HG02642 (cell line): Measurements from ENCODE around the gene LAMA2.
"Not testable (repeated sequence)": the region's sequence is repeated elsewhere in the genome, so short reads cannot be mapped to it uniquely, and the experiment has no call there.

ENCODE experiments used
- ATAC-seq: cut with Tn5 transposase; IDR thresholded peaks from one replicate; pipeline ENCODE4 v1.9.1; 2021; ENCODE audit warnings: mild to moderate bottlenecking; ENCODE audit not compliant: unreplicated experiment, poor library complexity

LAMA2 gene

DNA sequence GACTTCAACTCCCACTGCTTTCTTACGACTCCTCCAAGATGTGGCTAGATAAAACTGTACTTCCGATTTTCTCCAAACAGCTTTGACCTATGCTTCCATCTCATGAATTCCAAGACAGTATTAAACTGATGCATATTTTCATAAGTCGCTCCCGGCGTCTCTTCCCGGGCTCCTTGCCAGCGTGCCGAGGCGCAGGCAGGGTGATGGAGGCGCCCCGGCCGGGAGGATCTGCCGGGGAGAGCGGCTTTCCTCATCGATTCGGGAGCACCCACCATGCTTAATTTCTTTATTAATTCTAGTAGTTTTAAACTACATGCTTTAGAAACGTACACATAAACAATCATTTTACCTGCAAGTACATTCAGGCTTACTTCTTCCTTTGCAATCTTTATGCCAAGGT, 276.3 kb downstream of the LAMA2 start:
- not testable (repeated sequence) for ATAC-seq

DNA sequence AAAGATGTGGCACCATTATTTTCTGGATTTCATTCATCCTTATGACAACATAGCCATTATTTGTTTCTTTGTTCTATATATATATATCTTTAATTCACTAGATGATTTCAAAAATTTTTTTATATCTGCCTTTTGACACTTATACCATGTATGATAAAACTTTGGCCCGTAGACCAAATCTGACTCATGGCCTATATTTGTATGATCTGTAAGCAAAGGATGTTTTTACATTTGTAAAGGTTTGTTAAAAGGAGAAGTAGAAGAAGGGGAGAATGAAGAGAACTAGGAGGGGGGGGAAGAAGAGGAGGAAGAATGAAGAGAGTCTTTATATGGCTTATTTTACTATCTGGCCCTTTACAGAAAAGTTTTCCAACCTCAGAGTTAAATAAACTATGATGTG, 279.7 kb downstream of the LAMA2 start:
- no peak for ATAC-seq

DNA sequence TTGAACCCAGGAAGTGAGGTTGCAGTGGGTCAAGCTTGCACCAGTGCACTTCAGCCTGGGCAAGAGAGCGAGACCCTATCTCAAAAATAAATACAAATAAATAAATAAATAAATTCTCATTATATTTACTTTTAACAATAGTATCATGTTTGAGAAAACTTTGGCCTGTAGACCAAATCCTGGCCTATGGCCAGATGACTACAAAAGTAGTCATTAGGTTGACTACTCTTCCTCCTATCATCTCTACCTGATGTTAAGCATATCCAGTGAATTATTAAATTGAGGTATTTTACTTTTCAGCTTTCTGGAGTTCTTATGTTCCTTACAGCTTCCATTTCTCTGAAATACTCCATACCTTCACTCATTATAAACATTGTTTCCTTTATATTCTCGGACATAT, 280.6 kb downstream of the LAMA2 start:
- no peak for ATAC-seq

DNA sequence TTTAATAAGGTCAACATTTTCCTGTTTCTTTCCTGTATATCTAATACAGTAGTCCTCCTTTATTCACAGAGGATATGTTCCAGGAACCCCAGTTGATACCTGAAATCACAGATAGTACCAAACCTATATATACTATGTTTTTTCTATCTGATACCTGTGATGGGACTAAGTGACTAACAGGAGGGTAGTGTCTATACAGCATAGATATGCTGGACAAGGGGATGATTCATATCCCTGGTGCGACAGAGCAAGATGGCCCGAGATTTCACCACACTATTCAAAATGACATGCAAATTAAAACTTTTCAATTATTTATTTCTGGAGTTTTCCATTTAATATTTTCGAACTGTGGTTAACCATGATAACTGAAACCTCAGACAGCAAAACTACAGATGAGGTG, 281.1 kb downstream of the LAMA2 start:
- ATAC-seq = no peak

DNA sequence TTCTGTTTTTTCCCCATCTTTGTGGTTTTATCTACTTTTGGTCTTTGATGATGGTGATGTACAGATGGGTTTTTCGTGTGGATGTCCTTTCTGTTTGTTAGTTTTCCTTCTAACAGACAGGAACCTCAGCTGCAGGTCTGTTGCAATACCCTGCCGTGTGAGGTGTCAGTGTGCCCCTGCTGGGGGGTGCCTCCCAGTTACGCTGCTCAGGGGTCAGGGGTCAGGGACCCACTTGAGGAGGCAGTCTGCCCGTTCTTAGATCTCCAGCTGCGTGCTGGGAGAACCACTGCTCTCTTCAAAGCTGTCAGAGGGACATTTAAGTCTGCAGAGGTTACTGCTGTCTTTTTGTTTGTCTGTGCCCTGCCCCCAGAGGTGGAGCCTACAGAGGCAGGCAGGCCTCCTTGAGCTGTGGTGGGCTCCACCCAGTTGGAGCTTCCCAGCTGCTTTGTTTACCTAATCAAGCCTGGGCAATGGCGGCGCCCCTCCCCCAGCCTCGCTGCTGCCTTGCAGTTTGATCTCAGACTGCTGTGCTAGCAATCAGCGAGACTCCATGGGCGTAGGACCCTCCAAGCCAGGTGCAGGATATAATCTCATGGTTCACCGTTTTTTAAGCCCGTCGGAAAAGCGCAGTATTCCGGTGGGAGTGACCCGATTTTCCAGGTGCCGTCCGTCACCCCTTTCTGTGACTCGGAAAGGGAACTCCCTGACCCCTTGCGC, 289.5 kb downstream of the LAMA2 start:
- ATAC-seq = not testable (repeated sequence)

DNA sequence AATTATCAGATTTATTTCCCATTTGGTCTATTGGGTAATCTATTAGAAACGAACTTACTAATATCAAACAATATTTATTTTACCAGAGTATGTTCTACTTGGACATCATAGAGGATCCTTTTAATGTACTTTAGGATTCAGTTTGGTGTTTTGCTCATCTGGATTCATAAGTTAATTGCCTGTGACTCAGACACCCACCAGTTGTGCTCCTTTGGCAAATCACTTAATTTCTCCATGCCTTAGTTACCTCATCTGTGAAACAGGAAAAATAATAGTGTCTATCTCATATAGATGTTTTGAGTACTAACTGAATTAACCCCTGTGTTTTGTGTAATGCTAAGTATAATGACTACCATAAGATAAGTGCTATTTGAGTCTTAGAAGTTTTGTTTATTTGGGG, 292.1 kb downstream of the LAMA2 start:
- ATAC-seq = no peak

DNA sequence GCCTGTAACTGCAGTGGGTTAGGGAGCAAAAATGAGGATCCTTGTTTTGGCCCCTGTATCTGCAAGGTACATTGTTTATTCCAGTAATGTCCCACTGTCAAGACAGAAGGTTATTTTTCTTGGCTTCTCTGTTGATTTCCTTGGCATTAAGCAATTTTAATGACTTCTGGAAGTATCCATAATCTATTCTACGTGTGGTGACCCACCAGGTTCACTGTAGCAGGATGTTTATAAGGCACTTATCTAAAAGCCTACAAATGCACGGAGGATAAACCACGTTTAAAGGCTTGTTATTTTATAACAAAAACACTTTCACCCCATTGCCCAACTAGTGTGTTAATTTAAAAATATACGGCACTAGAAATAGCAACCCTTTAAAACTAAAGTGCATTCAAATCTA, 294.9 kb downstream of the LAMA2 start:
- ATAC-seq = no peak

DNA sequence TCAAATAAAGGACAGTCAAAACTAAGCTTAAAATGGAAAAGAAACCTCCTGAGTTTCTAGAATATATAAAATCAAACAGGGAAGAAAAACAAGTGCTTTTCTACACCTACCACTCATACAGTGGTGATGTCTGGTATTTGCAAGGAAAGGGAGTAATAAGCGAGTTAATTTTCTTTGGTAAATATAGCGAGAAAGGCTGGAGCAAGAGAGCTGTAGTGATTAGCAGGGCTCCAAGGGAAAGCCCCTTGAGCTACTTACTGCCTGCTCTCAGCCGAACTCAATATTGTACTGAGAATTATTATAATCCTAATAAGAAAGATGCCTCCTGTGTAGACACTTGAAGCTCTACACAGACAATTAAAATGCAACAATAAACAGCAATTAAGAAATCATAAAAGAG, 296.3 kb downstream of the LAMA2 start:
- ATAC-seq = no peak

DNA sequence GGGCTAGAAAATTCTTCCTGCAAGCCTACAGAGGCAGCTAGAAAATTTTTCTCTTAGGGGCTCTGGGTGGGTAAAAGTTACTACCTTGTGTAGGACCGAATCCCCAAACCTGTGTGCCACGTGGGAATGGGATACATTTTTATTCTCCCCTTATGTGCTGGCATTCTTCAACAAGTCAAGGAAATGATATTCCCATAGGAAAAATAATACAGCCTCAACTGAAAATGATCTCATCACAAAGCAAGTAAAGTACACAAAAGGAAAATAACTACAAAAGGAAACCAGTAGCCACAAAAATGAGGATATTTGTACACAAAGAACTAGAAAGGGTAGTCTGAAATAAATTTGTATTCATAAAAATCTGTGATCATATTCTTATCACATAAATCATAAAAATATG, 298.1 kb downstream of the LAMA2 start:
- no peak for ATAC-seq

DNA sequence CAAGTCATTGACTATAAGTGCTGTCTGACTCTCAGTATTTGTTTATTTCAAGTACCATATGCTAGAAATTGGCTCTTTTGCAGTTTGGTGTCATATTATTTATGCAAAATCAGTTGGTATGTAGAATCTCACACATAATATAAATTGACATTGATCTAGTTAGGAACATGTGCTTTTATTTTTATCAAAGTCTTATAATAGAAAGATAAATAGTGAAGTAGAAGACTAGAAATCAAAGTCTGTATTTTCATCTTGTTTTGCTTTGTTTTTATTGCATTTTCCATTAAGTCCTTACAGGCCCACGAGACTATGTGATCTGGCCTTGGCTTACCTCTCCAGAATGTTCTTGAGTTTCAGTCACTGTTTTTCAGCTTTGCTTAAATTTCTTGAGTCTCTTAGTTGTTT, 300.3 kb downstream of the LAMA2 start:
- ATAC-seq = no peak

DNA sequence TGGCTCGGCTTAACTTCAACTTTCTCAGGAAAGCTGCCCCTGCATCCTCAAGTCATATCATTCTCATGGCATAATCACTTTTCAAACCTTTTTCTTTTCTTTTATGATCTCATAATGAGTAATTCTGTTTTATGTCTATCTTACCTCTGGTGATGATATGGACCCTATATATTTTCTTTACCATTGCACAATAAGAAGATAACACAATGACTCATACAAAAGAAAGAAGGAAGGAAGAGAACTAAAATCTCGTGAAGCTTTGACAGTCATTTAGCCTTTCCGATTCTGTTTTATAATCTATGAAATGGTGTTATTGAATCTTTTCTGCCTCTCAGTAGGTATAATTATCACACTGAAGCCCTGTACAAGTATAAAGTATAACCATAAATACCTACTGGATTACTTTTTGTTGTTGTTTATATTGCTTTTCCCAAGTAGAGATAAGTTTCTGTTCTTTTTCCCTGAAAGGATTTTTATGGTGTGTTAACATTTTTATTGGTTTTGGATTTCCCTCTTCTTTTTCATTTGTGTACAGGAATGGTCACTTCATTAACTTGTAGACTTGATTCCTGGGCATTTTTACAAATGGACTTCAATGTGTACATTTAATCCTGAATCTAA, 300.9 kb downstream of the LAMA2 start:
- ATAC-seq = no peak

DNA sequence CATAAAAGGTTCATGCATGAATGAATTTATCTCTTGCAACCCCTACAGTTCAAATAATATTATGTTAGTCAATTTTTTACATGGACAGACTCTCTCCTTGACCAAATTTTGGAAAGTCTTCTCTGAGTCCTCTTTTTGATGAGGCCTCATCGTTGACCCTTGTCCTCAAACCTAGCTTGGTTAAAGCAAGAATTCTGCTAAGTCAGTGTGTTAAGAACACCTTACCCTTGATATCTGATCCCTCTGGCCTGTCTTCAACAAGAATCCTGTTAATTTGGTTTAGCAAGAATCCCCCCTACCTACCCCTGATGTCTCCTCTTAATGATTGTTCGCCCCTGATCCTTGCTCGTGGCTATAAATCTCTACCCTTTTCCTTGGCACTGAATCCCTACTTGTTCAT, 301.4 kb downstream of the LAMA2 start:
- no peak for ATAC-seq

DNA sequence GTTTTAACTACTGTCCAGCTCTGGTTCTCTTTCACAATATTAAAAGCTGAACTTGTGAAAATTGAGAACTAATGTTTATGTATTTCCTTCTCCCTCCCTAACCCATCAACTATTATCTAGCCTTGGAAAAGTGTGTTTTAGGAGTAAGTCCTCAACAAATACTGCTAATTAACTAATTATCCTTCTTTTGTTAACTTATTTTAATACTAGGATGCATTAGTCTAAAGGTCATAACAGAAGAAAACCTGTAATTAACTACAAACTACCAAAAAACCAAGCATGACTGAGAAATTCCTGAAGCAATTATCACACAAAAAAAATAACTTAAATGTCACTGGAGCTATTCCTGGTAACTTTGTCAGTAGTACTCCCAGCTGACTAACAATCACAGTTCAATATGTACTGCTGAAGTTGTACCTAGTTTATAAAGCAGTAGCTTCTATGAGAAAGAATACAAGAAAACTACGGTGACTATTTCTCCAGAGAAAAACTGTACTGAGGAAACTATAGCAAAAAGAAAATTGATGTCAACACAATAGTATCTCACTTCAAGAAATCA, 301.9 kb downstream of the LAMA2 start:
- ATAC-seq = no peak

DNA sequence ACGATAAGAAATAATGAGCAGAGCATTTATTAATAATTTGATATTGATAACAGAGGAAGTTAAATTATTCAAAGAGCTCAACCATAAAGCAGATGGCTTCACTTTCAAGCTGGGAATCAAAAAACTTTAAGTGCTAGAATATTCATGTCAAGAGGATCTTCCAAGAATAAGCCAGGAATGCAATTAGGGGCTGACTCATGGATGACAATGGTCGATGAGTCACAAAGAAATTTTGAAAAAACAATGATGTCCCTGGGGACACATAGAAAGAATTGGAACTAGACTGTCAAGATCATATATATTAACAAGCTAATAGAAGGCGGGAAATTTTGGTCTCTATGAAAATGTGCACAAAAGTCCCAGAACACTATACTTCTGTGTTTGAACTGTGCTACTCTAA, 304.1 kb downstream of the LAMA2 start:
- no peak for ATAC-seq

DNA sequence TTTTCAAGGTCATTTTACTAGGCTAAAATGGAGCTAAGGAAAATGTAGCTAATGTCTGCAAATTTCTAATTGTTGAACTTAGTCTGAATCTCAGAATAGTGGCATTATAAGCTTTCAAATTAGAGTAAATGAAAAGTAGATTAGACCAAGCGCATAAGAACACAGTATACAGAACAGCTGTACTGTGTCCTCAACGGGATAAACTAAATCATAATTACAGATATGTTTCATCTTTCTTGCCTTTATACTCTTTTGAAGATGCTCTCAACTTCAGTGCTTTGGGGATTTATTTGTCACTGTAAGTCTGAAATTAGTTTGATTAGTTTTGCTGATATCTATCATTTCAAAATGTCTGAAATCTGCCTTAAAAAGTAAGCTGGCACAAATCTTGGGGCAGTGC, 305.4 kb downstream of the LAMA2 start:
- ATAC-seq = no peak

DNA sequence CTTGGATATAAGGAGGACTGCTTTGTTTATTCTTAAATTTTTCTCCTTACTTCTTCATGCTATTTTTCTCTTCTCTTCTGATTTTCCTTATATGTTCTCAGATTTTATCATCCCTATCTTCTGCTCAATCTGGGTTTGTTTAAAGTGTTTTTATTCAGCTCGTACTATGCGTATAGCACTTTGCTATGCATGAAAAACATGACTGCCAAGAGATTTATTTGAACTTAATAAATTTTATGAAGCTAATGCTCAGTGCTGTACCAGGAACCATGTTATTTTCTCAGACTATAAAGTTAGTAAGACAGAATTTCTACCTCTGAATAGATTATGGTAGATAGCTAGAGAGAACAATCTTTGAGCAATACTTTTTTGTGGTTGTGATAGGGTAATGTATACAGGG, 305.9 kb downstream of the LAMA2 start:
- no peak for ATAC-seq

DNA sequence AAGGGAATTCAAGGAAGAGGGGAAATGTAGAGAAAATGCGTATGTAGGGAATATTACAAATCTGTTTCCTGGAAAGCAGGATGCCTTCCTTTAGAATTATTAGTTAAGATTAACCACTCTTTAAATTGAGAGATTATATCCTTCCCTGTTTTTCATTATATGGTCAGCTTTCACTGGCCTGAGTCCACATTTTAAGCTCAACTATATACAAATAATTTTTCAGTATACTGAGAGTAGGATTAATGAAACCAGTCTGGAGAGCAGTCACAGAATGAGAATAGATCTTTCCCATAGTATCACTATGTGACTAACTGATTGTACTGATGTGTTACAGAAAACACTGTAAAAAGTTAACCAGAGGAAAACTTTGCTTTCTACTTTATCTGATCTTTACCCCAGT, 306.3 kb downstream of the LAMA2 start:
- ATAC-seq = no peak

DNA sequence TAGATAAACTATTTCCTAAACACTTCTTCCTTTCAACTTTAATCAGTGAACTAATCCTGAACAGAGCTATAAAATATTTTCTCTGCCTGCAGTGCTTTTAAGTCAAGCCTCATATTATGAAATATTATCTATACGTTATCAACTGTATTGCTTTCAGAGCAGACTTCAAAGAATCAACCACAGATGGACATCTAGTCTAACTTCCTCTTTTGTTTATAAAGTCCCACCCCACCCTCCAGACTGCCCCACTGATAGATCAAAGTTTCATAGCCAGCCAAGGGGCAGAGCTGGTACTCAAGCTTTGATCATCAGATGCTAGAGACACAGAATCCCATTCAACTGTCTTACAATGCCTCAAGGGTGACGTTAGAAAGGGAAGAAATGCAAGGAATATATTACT, 308.3 kb downstream of the LAMA2 start:
- no peak for ATAC-seq

DNA sequence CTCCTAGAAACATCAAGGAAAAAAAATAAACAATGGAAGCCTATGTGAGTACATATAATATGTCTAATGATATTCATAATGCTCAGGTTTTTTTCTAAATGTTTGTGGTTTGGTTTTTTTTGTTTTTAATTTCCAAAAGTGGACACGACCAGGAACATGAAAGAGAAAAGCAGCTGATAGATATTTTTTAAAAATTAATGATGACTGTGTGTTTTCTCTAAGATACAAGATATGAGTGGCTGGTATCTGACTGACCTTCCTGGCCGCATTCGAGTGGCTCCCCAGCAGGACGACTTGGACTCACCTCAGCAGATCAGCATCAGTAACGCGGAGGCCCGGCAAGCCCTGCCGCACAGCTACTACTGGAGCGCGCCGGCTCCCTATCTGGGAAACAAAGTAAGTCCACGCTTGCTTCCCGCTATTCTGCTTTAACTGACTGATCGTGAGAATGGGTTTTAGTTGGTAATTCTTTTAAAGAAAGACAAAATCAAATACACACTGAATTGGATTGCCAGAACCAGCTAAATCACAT, 309.6 kb downstream of the LAMA2 start:
- ATAC-seq = no peak

DNA sequence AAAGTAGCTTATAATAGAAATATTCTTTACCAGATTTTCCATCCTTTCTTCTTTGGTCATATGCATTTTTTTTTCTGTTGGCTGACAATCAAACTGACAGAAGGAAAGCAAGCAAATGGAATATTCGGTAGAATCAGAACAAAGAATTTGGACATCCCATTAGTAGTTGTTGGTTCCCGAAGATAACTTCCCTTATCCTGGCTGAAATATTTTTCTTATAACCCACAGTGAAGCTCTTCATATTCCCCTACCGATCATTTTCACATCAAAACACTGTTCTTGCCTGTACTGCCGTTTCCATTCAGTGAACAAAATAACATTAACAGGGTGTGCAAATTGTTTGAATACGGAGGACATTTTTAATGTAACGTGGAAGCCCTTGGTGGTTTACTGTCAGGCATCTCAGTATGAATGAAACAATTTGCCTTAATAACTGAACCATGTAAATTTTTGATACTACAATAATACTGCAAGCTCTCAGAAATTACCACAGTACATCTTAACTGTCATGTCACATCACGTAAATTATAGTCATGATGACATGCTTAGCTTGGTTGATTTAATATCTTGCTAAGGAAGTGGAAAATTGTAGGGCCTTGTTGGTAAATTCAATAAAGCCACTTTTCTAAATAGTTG, 311.5 kb downstream of the LAMA2 start:
- ATAC-seq = no peak

DNA sequence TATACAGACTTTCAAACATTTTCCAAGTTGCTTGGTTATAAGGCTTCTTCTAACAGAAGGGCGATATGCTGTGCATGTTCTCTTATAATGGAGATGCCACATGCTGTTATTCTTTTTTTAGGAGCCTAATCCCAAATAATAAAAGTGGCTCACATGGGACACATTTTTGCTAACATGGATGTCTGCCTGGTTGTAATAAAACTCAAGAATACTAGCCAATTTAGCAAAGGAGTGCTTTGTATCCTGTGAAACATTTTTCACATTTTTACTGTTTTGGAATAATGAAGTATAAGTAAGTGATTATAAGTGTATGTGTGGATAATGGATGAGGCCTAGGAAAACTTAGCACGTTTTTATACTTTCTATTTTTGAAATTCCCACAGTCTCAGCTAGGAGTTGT, 312.2 kb downstream of the LAMA2 start:
- no peak for ATAC-seq
